HepG2 (cell line): ENCODE data around the gene ZDHHC14. TPM values are rescaled to one million over a fixed set of nuclear protein-coding genes. Genes with fewer than 3 reads are reported as not detected.

ENCODE experiments used
- CBX5 ChIP-seq: sonication (generic); formaldehyde crosslinking; IDR thresholded peaks from 2 replicates; pipeline ENCODE4 v1.4.0; 2020; ENCODE audit warnings: missing genetic modification reagents, borderline replicate concordance
- CC2D1A ChIP-seq: sonication (generic); formaldehyde crosslinking; IDR thresholded peaks from 2 replicates; pipeline ENCODE4 v1.8.1; 2023; ENCODE audit warnings: mild to moderate bottlenecking, missing genetic modification reagents
- CCDC6 ChIP-seq: sonication (generic); formaldehyde crosslinking; IDR thresholded peaks from 2 replicates; pipeline ENCODE4 v1.8.1; 2022; ENCODE audit warnings: mild to moderate bottlenecking, missing genetic modification reagents, moderate library complexity
- DBP ChIP-seq: sonication (generic); formaldehyde crosslinking; IDR thresholded peaks from 2 replicates; pipeline ENCODE4 v1.4.0; 2020; ENCODE audit warnings: missing genetic modification reagents; ENCODE audit errors: not compliant biosample characterization
- EZH2 ChIP-seq: conservative IDR thresholded peaks from 2 replicates; pipeline ENCODE4 v1.6.1; 2012; ENCODE audit warnings: mild to moderate bottlenecking, low read depth, low read length, moderate library complexity
- GTF2F1 ChIP-seq: fragments of 150-350 bp; IDR thresholded peaks from 2 replicates; pipeline ENCODE4 v1.6.1; 2014; ENCODE audit warnings: low read length
- NFKB2 ChIP-seq: sonication (generic); formaldehyde crosslinking; IDR thresholded peaks from 2 replicates; pipeline ENCODE4 v1.4.0; 2020; ENCODE audit warnings: missing genetic modification reagents, borderline replicate concordance
- RXRB ChIP-seq: IDR thresholded peaks from 2 replicates; pipeline ENCODE4 v1.6.1; 2016; ENCODE audit warnings: borderline replicate concordance, missing genetic modification reagents, missing compliant biosample characterization
- SP4 ChIP-seq: sonication (generic); formaldehyde crosslinking; IDR thresholded peaks from 2 replicates; pipeline ENCODE4 v1.8.1; 2023; ENCODE audit warnings: mild to moderate bottlenecking, missing genetic modification reagents
- SRF ChIP-seq: IDR thresholded peaks from 2 replicates; pipeline ENCODE4 v1.6.1; 2011; ENCODE audit warnings: mild to moderate bottlenecking, low read depth, low read length, moderate library complexity
- TCF12 ChIP-seq, 2 experiments: fragments of 450-650 bp in 1 of 2; sonication (generic) in 1 of 2; formaldehyde crosslinking in 1 of 2; IDR thresholded peaks; 2 replicates each; pipeline versions ENCODE4 v1.6.1 to v1.8.0; 2017 to 2022; ENCODE audit warnings: antibody characterized with exemption in 1 of 2, mild to moderate bottlenecking in 1 of 2, missing genetic modification reagents in 1 of 2, moderate library complexity in 1 of 2
- ZBTB14 ChIP-seq: sonication (generic); formaldehyde crosslinking; IDR thresholded peaks from 2 replicates; pipeline ENCODE4 v1.4.0; 2020; ENCODE audit warnings: missing genetic modification reagents
- ZIK1 ChIP-seq: sonication (generic); formaldehyde crosslinking; IDR thresholded peaks from 2 replicates; pipeline ENCODE4 v1.5.0; 2020; ENCODE audit warnings: mild to moderate bottlenecking, low read depth, missing genetic modification reagents, borderline replicate concordance
- ZNF256 ChIP-seq: sonication (generic); formaldehyde crosslinking; conservative IDR thresholded peaks from 2 replicates; pipeline ENCODE4 v1.4.0; 2020; ENCODE audit warnings: missing genetic modification reagents
- ZNF572 ChIP-seq: sonication (generic); formaldehyde crosslinking; IDR thresholded peaks from 2 replicates; pipeline ENCODE4 v1.5.1; 2020; ENCODE audit warnings: mild to moderate bottlenecking, missing genetic modification reagents
- ZNF678 ChIP-seq: sonication (generic); formaldehyde crosslinking; IDR thresholded peaks from 2 replicates; pipeline ENCODE4 v1.4.0; 2020; ENCODE audit warnings: mild to moderate bottlenecking, missing genetic modification reagents
- polyA plus RNA-seq, 8 experiments: library from polyadenylated mRNA; depleted of rRNA in 3 of 8; stranded (reverse) in 7 of 8; unstranded in 1 of 8; fragments of >200 nt; fragmentation: Illumina TruSeq in 4 of 8; extraction: Trizol in 4 of 8; gene quantifications; 2 replicates each; pipeline versions ENCODE4 v1.2.1 to v1.2.3, GENCODE V29; 2011 to 2016; ENCODE audit warnings: low read depth in 4 of 8, missing spikeins in 1 of 8, mixed read lengths in 1 of 8; ENCODE audit not compliant: insufficient read depth in 1 of 8
- total RNA-seq, 5 experiments: library from RNA; depleted of rRNA; stranded (reverse); fragments of >200 nt; fragmentation: Illumina TruSeq; extraction: Trizol; gene quantifications; 2 replicates each; pipeline ENCODE4 v1.2.3, GENCODE V29; 2016; ENCODE audit warnings: low read depth in 1 of 5
- TF ChIP-seq, protein P1 (sequence below): IDR thresholded peaks from 2 replicates; pipeline ENCODE4 v1.6.1; 2016; ENCODE audit warnings: mild to moderate bottlenecking, missing biosample characterization, missing genetic modification reagents
- TF ChIP-seq, protein P2 (sequence below): sonication (generic); formaldehyde crosslinking; IDR thresholded peaks from 2 replicates; pipeline ENCODE4 v1.4.0; 2020; ENCODE audit warnings: missing genetic modification reagents
- TF ChIP-seq, protein P3 (sequence below): sonication (generic); formaldehyde crosslinking; IDR thresholded peaks from 2 replicates; pipeline ENCODE4 v1.5.1; 2020; ENCODE audit warnings: missing genetic modification reagents, mild to moderate bottlenecking, borderline replicate concordance
- TF ChIP-seq, protein P4 (sequence below): sonication (generic); formaldehyde crosslinking; IDR thresholded peaks from 2 replicates; pipeline ENCODE4 v1.5.0; 2020; ENCODE audit warnings: mild to moderate bottlenecking, low read depth, missing genetic modification reagents, borderline replicate concordance
- TF ChIP-seq, protein P5 (sequence below): sonication (generic); formaldehyde crosslinking; IDR thresholded peaks from 2 replicates; pipeline ENCODE4 v1.4.0; 2020; ENCODE audit warnings: missing genetic modification reagents, mild to moderate bottlenecking, borderline replicate concordance

Gene ZDHHC14
- total and polyA plus RNA-seq, 2 of the 13 experiments (the other 11 are each of a cell fraction or from before 2014, with no cell fraction given): 3.7 to 9.5 TPM

DNA sequence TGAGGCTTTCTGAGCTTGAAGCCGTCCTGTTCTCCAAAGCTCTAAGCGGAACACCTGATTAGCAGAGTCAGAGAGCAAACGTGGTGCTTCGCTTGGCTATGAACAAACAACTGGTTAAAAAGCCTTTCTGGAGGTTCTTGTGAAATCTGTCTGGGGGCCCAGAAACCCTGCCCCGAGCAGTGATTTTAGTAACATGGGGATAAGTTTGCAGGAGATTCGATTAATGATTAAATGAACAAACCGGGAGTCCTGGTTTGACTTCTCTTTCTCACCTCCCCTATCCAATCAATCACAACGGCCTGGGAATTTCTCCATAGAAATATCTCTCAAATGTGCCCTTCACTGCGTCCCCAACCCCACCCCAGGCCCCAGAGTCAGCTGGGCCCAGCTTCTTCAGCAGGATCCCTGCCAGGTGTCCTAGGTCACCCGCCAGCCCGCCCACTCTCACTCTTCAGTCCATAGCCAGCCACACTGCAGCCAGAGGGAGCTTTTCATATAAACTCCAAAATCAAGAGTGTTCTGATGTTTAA lies 43.6 kb downstream of the ZDHHC14 start (continued):
- TF ChIP-seq, protein P1, sequence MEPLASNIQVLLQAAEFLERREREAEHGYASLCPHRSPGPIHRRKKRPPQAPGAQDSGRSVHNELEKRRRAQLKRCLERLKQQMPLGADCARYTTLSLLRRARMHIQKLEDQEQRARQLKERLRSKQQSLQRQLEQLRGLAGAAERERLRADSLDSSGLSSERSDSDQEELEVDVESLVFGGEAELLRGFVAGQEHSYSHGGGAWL: no peak
- TF ChIP-seq CC2D1A (CRISPR knock-in tag) (no peak), SRF (0 out of 2 replicates have a peak, but pooled peaks have one; percentile 26), ZNF678 (no peak), SP4 (CRISPR knock-in tag) (no peak), ZNF256 (CRISPR knock-in tag) (no peak), NFKB2 (no peak), ZIK1 (CRISPR knock-in tag) (no peak), TCF12 (IDR thresholded peaks at IDR 0.05) (no peak), TCF12 (CRISPR knock-in tag; IDR thresholded peaks at IDR 0.05) (no peak), EZH2 (no peak), ZNF572 (no peak), ZBTB14 (no peak), GTF2F1 (no peak), DBP (no peak), RXRB (CRISPR knock-in tag) (peak; percentile 57), CCDC6 (no peak), CBX5 (peak; percentile 35; the same call in 1 of the 2 replicates)
- TF ChIP-seq, protein P2, sequence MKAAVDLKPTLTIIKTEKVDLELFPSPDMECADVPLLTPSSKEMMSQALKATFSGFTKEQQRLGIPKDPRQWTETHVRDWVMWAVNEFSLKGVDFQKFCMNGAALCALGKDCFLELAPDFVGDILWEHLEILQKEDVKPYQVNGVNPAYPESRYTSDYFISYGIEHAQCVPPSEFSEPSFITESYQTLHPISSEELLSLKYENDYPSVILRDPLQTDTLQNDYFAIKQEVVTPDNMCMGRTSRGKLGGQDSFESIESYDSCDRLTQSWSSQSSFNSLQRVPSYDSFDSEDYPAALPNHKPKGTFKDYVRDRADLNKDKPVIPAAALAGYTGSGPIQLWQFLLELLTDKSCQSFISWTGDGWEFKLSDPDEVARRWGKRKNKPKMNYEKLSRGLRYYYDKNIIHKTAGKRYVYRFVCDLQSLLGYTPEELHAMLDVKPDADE: no peak
- TF ChIP-seq, protein P3, sequence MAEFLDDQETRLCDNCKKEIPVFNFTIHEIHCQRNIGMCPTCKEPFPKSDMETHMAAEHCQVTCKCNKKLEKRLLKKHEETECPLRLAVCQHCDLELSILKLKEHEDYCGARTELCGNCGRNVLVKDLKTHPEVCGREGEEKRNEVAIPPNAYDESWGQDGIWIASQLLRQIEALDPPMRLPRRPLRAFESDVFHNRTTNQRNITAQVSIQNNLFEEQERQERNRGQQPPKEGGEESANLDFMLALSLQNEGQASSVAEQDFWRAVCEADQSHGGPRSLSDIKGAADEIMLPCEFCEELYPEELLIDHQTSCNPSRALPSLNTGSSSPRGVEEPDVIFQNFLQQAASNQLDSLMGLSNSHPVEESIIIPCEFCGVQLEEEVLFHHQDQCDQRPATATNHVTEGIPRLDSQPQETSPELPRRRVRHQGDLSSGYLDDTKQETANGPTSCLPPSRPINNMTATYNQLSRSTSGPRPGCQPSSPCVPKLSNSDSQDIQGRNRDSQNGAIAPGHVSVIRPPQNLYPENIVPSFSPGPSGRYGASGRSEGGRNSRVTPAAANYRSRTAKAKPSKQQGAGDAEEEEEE (CRISPR knock-in tag): no peak
- TF ChIP-seq, protein P4, sequence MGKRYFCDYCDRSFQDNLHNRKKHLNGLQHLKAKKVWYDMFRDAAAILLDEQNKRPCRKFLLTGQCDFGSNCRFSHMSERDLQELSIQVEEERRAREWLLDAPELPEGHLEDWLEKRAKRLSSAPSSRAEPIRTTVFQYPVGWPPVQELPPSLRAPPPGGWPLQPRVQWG (CRISPR knock-in tag): no peak
- TF ChIP-seq, protein P5, sequence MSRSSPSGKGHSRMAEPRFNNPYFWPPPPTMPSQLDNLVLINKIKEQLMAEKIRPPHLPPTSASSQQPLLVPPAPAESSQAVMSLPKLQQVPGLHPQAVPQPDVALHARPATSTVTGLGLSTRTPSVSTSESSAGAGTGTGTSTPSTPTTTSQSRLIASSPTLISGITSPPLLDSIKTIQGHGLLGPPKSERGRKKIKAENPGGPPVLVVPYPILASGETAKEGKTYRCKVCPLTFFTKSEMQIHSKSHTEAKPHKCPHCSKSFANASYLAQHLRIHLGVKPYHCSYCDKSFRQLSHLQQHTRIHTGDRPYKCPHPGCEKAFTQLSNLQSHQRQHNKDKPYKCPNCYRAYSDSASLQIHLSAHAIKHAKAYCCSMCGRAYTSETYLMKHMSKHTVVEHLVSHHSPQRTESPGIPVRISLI (CRISPR knock-in tag): no peak
